ENCODE measurements around the gene OTOR.

OTOR gene, protein sequence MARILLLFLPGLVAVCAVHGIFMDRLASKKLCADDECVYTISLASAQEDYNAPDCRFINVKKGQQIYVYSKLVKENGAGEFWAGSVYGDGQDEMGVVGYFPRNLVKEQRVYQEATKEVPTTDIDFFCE

DNA sequence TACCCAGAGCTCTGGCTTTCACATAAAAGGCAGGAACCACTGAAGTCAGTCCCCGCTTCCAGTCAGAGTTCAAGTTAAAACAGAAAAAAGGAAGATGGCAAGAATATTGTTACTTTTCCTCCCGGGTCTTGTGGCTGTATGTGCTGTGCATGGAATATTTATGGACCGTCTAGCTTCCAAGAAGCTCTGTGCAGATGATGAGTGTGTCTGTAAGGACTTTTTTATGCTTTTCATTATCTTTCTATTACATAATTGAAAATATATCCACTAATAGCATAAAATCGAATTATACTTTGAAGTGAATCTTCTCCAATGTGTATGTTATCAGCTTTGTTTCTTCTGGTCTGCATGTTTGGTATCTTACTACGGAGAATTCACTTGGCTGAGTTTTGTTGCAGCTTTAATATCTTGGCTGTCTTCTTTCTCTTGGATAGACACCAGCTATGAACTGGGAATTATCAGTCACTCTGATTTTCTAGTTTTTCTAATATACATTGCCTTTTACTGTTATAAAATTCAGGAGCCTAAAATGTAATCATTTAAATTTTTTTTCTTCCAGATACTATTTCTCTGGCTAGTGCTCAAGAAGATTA is at the start of gene OTOR:
OTOR (plus strand) TSS at position 51 of the 593 bp plus-strand sequence; CDS start at position 95, 44 bp downstream.
- DNase-seq: no peak

DNA sequence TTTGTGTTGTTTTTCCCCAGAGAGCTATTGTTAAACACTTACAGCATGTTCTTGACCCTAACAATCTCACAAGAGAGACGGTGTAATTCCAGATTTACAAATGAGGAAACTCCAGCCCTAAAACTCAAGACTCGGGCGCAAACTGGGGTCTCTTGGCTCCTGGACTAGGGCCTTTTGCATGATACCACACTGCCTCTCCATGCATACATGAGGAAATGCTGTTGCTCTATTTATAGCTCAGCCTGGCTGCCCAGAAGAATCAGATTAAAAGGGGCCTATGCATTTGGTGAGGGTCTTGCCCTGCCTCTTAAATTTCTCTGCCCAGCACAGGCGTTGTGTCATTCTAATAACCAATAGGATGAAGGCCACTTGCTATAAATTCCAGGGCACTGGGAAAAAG is 48.9 kb upstream of the OTOR start:
- DNase-seq: no peak

DNA sequence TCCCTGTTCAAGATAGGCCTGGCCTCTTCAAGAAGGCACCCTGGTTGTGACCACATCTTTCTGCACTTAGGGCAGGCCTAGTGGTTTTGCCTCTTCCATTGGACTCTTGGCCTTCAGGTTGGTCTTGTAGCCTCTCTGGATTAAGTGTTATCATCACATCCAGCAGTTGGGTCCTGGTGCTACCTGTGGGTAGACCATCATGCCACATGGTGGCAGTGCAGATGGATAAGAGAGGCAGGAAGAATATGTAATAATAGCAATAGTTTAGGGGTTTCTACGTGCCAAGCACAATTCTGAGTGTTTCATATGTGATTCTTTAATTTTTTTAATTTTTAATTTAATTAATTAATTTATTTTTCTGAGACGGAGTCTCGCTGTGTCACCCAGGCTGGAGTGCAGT is 46.9 kb upstream of the OTOR start:
- peak in 1 of 2 experiments; percentile 10 for DNase-seq

DNA sequence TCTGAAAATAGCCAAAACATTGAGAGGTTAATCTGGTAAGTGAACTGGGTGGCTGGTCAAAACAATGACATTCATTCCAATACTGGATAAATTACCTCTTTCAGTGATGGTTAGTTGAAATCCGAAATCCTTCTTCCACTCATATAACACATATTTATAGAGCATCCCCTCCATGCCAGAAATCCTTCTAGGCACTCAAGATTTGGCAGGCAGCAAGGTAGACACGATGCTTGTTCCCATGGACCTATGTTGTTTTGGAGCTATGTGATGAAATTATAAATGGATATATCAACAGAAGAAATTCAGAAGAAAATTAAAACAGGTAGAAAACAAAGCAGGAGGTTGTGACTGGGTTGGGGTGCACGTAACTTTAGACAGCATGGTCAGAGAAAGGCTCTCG is 44.6 kb upstream of the OTOR start:
- no peak for DNase-seq

DNA sequence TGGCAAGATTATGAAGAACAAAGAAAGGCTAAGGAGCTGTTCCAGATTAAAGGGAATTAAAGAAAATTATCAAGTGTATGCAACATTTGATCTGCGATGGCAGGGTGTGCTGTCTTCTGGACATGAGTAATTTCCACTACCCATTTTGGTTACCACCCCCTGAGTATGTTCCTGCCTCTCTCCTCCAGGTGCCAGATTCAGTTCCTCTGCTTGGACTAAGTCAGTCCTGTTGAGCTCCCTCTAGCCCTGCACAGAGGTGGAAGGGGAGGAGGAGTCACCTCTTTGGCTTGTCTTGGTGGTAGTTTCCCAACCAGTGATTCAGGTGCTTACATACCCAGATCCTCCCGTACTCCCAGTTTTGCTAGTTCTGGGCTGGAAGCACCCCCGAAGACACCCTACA is 40.5 kb upstream of the OTOR start:
- no peak for DNase-seq

DNA sequence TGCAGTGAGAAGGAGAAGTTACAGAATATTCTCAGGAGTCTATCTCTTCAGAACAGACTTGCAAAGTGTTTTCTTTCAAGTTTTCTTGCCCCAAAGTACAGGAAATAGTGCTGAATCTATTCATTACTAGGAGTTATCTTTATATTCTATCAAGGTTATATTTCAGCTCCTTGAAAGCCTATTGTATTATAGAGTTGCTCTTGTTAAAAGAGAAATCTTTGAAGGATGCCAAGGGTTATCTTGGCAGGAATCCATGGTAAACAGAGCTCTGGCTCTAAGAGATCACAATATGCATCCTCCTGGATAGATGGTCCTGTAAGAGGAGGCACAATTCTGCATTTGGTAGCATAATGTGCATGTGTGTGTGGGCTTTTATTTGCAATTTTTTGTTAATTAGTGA is 39.6 kb upstream of the OTOR start:
- DNase-seq: no peak

DNA sequence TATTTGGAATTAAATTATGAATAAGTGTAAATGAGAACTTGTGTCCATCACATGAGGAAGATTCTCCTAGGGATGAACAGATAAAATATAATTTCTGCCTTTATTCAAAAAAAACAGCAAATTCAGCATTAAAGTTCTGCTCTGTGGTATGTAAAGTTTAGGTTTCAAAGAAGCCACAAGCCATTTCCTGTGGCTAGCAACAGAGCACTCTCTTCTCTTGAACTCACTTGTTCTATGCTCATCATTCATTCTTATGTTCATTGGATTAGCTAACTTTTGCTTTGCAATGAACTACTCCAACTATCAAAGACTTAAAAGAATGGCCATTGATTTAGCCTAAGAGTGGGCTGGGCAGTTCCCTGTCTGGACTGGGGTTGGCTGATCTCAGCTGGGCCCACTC is 39.1 kb upstream of the OTOR start:
- DNase-seq: no peak

DNA sequence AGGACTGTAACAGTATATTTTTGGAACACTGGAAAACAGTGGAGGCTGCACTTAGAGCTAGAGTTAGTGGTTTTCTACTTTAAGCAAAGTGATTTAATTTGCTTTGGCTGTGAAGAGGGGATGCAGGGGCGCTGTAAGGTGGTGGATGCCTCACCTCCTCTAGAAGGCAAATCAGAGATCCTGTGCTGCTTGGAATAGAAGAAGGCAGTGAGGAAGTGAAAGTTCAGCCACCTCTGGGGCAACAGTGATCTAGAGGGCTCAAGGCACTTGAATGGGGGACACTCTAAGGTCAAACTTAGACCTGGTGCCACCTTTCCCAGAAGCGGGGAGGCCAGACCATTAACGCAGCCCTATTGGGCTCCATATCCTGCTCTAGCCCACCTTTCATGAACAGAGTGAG is 37.4 kb upstream of the OTOR start:
- no peak for DNase-seq

DNA sequence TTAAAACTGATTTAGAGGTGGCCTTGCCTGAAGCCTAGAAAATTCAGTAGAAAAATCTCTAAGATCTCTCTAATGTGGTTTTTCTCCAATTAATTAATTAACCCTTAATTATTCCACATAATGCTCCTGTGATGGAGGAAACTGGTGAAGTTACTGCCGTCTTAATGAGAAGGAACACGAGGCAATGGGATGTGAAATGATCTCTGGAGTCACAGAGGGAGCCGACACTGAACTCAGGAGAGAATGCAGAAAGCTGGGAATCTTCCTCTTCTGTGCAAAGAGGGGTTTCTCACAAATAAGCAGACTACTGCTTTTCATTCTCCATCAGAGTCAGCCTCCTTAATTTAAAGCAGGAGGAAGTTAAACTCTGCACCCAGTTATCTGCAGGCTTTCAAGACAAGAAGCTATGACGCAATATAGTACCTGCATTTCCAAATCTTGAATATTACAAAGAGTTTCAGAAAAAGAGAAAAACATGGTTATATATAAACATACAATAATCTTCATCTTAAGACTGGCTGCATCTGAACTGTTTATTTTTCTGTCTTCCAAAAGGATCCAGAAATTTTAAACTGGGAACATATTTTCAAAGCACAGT is 36.4 kb upstream of the OTOR start:
- no peak for DNase-seq

DNA sequence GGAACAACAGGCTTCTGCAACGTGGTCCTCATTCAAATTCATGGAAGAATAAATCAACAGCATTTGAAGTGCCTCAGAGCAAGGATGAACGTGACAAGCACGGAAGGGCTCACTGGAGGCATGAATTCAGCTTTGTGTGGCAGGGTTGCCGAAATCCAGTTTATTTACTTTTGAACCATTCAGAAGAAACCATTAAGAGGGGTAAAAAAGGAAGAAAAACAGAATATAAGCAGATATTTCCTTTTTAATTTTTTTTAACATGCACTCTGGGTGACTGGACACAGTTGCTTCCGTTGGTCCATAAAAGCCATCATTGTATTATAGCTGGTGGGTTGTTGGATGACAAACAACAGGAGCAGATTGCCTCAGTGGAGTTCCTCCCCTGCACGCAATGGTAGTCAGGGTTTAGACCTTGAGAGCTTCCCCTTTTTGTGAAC is 35.6 kb upstream of the OTOR start:
- DNase-seq: no peak

DNA sequence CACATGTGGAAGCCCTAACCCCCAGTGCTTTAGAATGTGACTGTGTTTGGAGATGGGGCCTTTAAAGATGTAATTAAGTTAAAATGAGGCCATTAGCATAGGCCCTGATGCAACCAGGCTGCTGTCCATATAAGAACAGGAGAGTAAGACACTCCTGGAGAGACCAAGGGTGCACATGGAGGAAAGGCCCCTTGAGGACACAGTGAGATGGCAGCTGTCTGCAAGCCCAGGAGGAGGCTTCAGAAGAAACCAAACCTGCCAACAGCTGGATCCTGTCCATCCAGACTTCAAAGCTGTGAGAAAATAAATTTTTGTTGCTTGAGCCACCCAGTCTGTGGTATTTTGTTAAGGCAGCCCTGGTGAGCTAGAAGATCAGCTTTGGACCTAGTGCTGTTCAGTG is 35.1 kb upstream of the OTOR start:
- DNase-seq: no peak

DNA sequence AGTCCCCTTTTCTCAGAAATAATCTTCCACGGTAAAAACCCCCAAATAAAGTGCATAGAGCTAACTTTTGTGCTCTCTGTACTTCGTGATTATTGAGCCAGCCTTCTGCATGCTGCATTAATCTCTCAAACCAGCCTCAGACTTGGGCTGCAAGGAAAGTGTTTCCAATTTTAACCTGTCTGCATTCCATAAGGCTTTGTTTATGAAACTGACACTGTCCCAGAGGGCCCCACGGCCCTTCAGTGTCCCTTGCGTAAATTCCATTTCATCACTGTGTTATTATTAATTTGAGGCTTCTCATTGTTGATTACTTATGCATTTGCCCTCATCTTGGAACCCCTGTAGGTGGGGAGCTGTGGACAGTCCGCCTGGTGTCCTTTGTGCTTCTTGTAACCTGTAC is 33.9 kb upstream of the OTOR start:
- no peak for DNase-seq

DNA sequence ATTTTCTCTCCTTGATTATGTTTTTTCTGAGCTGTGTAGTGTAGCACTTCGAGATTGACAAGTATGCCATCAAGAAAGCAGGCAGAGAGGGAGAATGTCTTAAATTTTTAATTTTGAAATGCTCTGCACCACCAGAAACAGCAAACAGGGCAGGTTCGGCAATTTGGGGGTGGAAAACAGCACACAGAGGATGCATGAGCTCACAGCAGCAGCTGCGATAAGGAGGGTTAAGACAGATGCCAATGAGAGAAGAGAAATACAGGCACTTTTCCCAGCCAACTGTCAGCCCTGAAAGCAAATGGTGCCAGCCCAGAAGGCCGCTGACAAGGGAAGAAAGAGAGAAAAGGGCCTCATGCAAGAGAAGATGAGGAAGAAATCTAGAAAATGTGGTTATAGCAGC is 33.4 kb upstream of the OTOR start:
- DNase-seq: no peak

DNA sequence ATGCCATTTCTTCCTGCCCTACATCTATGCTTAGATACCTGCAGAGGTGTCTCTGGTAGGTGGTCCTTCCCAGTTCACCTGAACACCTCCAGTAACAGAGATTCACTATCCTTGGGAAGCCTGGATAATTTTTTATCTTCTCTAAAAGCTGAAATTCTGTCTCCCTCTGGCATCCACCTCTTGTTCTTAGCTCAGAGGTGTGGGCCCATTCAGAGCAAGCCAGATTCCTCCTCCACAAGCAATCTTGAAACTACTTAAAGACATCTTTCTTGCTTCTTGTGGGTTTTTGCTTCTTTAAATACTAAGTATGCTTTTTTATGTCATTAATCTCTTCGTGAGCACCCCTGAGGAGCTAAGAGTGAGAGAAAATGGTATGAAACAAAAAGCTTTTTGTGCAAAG is 28.7 kb upstream of the OTOR start:
- DNase-seq: no peak

DNA sequence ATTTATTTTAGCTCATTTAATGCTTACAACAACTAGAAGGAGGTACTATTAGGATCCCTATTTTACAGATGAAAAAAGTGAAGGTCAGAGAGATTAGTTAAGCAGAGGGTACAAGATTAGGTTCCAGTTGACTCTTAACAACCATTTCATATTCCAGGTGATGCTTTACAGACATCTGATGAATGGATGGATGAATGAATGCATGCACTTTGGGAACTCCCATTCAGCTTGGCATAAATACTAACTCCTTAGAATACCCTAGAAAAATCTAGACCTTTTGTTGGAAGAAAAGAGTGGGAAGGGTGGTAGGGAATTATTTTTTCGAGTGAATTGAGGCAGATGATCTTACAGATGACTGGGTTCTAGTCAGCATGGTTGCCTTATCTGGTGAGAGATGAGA is 19.1 kb upstream of the OTOR start:
- DNase-seq: no peak

DNA sequence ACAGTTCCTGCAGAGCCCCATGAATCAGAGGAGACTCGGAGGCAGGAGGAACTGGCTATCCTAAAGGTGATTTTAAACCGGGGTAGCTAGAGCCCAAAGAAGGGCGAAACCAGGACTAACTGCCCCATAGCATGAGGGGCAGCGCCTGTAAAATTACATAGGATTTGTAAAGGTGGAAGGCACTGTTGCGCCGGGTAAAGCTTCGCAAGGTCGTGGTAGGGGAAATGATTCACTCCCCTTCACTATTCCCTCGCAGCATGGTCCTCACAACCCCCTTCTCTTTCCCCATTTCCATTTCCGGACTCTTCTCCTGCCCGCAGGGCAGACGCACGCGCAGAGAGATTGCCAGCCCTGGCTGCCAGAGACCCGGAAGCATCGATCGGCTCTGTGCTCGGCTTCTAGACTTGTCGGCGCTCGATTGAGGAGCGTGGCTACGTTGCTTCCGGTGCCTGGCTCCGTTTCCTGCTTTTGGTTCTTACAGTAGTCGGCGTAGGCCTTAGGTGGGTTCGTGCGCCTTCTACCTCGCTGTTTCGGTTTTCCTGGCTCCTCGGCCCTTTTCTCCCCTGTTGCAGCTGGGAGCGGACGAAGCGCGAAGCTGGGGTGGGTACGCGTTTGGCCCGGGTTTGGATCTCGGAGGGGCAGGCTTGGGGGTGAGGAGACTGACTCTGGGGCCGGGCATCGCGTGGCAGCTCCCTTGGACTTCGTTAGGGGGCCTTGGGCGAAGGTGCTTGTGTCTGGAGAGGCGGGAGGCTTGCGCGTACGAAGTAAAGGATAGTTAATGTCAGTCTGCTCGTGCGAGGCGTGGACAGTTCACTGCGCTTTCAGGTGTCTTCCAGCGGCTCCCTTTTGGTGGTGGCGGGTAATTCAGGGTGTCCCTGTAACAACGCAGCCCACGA is 18.3 kb upstream of the OTOR start, which contains the start of gene SNRPB2:
SNRPB2 (plus strand) TSS at position 462 of the 896 bp plus-strand sequence. CDS start 1,677 bp downstream, outside the sequence.
- peak; percentile 88 to 94 for DNase-seq

DNA sequence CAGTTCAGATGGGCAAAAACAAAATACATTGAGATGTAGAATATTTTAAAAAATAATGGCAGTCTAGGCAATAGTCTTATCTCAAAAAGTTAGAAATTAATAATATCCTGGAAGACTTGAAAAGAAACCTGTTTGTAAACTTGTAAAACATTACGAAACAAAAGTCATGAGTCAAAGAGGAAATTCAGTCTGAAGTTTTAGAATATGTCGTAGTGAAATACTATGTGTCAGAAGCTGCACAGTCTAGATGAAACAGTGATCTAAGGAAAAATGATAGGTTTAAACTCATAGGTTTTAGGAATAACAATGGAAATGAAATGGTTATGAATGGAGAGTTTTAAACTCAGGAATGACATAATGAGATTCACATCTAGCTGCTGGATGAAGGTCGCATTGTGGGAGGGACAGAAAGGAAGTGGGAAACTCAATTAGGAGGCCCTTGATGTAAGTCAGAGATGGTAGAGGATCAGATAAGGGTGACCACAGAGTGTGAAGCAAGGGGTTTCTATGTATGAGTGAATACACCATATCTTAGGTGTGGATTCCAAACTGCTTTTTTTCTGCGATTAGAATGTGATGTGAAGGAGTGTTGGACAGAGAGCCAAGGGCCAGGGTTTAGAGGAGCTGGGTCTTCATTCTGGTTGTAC is 15.5 kb upstream of the OTOR start:
- DNase-seq: no peak

DNA sequence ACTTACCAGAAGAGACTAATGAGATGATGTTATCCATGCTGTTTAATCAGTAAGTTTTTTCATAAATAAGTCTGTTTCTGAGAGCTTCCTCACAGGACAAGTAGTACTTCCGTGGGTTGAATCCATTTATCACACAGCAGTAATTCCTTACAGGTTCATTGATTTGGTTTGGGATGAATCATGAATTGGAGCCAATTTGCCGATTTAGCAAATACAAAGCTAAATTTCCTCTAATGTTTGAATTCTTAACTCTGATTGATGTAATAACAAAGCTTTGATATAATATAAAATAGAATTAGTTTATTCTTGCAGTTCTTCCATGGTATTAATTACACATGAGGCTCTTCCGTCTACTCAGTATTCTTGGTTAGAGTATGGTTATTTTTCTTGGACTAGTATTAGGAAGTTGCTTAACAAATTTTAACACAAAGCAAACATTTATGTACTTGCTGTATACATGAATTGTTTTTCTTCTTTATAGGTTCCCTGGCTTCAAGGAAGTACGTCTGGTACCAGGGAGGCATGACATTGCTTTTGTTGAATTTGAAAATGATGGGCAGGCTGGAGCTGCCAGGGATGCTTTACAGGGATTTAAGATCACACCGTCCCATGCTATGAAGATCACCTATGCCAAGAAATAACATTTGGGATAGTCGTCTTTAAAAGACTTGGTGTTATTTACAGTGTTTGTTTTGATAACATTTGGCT is 7.6 kb upstream of the OTOR start:
- no peak for DNase-seq

DNA sequence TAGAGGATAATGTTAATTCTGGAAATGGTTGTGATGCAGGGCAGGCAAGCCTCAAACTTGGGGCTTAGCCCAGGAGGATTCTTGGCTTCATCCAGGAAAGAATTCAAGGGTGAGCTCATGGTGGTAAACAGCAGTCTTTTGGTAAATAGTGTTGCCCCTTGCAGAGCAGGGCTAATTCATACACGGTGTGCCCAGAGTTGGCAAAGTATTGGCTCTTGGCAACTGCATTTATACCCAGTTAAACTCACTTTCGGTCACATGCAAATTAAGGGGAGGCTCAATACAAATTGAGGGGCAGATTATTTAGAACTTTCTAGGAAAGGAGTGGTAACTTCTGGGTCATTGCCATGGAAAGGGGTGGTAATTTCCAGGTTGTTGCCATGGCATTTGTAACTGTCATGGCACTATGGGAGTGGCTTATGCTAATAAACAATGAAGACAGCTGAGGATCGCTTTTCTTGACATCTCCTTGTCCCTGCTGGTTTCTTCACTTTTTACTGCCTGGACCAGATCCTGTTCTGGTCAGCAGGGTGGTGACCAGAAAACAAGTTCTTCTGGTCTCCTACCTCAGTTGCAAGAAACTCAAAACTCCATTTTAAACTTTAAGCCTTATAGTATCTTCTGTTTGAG is 3.9 kb upstream of the OTOR start:
- no peak for DNase-seq

DNA sequence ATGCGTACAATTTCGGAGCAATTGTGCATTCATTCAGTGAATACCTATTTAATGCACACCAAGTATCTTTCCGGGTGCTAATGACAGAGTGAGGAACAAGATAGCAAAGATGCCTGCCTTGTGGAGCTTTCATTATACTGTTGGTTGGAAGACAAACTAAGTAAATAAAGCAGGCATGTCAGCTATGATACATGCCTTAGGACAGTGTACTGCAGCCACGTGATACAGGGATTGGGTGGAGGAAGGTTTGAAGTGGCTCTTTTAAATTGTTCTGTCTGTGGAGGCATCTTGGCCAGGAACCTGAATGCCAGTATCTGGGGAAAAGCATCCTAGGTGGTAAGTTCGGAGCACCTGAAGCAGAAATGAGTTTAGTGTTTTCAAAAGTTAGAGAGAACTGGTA is 3.0 kb upstream of the OTOR start:
- no peak for DNase-seq

DNA sequence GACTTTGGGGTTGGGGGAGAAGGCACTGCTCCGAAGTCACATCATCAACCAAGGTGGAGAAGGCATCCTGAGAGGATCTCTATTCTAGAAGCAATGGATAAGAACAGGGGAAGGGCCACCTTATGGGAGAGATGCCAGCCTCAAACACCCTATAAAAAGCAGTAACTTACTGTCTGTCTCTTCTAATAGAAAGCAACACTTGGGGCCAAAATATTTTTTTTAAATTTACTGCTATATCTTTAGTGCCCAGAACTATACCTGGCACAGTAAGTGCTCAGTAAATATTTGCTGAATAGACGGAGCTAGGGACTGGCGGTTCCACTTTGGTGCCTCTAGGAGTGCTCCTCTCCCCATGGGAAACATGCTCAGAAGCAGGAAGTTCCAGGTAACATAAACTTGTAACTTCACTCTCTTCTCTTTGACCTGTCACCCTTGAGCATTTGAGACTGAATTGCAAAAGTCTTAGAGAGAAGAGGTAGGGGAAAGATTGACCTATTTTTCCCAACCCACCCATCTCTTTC is 807 bp upstream of the OTOR start:
- no peak for DNase-seq

DNA sequence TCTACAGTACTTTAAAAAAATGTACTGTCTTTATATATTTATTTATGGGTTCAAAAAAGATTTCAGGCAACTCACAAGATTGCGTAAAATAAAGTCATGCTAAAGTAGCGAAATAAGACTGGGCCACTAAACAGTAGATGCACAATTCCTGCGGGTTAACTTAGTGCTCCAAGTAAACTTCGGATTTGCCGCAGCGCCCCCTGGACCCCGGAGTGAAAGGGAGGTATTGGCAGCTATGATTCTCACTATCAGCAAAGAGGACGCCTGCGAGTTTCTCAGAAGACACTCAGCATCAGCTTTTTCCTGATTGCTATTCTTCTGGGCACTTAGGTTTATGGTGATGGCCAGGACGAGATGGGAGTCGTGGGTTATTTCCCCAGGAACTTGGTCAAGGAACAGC is 1.4 kb downstream of the OTOR start:
- no peak for DNase-seq

All from NCI-H1930 (cell line).